Amniotic epithelial cell (primary cell): Measurements from ENCODE around the gene KLF13.

Experiments
- DNase-seq: peaks from one replicate; pipeline ENCODE4 v3.0.0-alpha.2; 2010; ENCODE audit warnings: low read depth

KLF13 gene

DNA sequence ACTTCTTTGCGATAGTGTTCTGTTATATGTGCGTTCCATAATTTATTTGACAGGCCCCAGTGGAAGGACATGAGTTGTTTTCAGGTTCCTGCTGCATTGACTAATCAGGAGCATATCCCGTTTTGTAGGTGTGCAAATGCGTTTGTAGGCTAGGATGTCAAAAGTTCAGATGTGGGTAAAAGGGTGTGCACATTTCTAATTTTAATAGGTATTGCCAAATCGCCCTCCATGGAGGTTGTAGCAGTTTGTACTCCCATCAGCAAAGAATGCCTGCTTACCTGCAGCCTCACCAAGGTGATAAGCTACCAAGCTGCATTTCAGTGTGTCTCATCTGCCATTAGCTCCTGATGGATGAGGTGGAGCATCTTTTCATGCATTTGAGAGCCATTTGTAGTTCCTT lies 36.3 kb downstream of the KLF13 start:
- DNase-seq: no peak

- DNase-seq: no peak
Measured at GRCh38 chr15:31364301-31365031, 37.8 kb downstream of the KLF13 start.

GRCh38 chr15:31365032-31365654 lies 38.5 kb downstream of the KLF13 start:
- no peak for DNase-seq

GRCh38 chr15:31365655-31366127 lies 39.1 kb downstream of the KLF13 start:
- peak; percentile 96 for DNase-seq

DNA sequence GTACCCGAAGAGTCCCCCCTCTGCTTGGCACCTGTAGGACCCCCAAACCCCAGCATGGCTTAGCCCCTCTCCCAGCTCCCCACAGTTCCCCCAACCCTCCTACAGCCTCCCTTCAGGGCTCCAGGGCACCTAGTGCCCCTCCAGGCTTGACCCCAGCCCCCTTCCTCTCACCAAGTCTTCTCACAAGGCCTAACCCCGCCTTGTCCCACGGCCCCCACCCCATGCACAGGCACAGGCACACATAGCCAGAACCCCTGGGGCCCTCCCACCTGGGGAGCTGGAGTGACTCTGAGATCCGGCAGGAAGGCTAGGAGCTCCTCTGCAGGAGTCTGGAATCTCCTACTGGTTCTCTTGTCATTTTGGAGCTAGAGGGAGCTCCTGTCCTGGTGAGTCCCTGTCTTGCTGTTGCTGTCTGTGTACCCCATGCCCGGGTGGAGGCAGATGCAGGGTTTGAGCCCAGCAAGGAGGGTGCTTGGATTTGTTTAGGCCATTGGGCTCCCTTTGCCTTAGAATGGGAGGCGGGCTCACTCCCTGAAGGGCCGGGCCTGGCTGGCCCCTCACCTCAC lies 39.6 kb downstream of the KLF13 start:
- DNase-seq: peak; percentile 49

DNA sequence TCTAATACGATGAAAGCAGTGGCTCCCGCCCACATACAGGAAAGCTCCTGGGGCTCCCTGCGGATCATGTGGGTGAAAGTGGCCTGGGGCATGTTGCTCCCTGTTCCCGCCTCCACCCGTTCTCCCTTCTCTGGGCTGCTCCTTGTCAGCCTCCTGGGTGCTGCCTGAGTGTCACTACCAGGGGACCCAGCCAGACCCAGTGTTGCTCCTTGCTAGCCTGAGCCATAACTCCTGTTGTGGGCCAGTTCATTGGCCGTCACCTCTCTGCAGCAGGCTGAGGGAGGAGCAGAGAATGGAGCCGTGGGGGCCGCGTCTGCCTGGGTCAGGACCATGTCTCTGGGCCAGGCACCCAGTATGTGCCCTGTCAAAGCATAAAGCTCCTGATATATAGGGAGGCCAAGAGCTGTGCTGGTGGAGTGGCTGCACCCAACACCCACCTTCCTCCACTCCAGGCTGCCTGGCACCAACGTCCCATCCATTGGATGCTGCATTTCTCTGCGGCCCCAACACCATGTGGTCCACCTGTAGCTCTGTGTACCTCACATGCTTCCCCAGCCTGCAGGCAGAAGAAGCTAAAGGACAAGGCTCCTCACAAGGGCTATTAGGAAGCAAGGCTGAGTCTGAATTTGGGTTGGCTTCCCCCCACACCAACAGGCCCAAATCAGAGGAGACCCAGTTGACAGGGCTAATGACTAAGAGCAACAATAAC lies 40.5 kb downstream of the KLF13 start:
- no peak for DNase-seq

DNA sequence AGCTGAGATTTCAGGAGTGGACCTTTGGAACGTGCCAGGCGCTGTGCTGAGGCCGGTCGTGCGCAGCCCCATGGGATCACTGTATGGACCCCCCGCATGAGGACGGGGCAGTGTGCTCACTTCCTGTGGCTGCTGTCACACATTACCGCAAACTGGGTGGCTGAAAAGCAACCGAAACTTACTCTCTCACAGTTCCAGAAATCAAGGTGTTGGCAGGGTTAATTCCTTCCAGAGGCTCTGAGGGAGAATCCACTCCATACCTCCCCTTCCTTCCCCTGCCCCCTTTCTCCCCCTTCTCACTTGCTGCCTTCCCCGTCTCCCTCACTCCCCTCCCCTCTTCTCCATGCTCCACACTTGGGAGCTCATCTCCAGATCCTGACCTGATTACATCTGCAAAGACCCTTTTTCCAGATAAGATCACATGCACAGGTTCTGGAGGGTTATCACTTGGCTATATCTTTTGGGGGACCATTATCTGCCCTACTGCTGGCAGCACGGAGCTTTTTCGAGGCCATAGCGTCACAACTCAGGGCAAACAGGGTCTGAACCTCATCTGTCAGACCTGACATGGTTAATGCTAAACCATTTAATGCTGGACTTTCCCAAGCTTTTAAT lies 41.2 kb downstream of the KLF13 start:
- DNase-seq: peak; percentile 34

DNA sequence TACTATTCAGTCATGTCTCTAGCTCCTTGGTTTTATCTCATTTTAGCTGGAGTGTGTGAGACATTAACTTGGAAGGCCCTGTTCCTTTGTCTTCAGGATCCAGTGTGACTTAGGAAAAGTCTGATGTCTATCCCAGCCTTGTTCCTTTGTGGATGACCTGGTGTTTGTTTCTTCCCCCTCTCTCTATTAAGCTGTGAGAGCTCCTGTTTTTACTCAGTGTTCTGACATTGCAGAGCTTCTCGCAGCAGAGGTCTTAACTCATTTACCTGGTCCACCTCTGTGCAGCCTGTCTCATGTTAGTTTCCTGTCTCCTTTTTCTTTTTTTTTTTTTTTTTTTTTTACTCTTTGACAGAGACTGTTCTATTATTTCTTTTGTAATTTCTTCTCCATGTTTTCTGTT lies 43.1 kb downstream of the KLF13 start:
- no peak for DNase-seq

DNA sequence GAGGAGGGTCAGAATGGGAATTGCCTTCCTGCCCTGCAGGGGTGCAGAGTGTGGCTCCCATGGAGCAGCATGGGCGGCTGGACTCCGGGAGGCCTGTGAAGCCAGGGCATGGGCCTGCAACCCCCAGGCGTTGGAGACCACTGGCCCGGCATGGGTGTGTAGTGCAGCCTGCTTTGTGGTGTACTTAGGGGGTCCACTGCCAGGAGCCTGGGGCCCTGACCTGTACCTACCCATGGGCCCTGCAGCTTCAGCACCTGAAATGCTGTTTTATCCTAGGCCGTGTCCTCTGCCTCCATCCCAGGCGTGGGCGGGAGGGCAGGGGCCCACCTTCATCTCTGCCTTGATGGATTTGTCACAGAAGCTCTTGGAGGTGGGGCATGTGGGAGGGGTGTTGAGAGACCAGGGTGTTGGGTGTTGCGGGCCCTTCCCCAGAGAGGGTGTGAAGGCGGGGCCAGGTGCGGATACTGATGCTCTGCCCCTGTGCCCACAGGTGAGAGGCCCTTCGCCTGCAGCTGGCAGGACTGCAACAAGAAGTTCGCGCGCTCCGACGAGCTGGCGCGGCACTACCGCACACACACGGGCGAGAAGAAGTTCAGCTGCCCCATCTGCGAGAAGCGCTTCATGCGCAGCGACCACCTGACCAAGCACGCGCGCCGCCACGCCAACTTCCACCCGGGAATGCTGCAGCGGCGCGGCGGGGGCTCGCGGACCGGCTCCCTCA lies 45.0 kb downstream of the KLF13 start:
- no peak for DNase-seq

GRCh38 chr15:31372635-31373091 lies 46.0 kb downstream of the KLF13 start:
- peak; percentile 79 for DNase-seq

GRCh38 chr15:31373096-31373865 lies 46.6 kb downstream of the KLF13 start:
- no peak for DNase-seq

- no peak for DNase-seq
Measured at GRCh38 chr15:31373970-31374369, 47.3 kb downstream of the KLF13 start.

DNA sequence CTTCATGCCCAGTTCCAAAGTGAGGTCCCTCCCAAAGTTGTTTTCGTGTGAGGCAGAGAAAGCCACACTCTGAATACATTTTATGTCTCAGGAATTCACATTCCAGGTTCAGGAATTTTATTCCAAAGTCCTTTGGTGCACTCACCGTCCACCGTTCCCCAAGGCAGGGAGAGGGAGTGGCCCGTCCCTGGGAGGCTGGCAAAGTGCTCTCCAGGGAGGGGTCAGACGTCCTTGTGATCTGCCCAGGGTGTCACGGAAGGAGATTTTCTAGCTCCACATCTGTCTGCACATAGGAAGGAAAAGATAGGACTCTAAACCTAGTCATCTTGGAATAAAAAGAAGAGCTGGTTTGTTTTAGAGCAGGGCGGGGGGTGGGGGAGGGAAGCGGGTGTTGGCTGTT lies 47.9 kb downstream of the KLF13 start:
- no peak for DNase-seq

DNA sequence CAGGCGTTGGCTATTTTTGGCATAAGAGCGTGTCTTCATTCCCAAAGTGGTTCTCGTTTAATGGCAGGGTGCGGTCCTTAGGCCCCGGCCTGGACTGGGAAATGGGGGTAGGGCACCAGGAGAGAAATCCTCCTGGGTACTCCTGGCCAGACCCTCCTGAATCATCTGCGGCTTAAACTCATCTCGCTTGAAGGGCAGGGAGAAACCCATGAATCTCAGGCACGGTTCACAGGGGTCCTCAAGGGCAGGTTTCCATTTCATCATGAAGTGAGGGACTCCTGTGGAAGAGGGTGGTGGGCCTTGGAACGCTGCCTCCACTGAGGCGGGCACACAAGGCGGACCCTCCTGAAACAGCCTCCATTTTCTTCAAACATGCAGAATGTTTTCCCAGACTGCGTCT lies 48.4 kb downstream of the KLF13 start:
- no peak for DNase-seq

GRCh38 chr15:31375772-31376171 lies 49.1 kb downstream of the KLF13 start:
- no peak for DNase-seq

DNA sequence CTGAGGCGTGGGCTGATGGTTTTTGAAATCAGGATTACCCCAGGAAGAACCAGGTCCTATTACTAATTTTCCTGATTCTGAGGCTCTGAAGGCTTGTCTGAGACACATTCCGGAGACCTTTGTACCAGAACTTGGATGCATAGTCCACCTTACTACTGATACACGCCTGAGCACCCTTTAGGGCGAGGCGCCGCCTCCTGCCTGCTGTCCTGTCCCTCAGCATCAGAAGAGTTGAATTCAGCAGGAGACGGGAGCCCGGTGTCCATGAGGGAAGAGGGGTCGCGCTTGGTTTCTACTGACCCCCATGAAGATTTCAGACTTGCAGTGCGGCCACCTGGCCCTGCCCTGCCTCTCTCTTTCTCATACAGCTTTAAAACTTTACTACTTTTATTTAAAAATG lies 49.9 kb downstream of the KLF13 start:
- DNase-seq: no peak

- no peak for DNase-seq
Measured at GRCh38 chr15:31377030-31377429, 50.4 kb downstream of the KLF13 start.

GRCh38 chr15:31378363-31378903 lies 51.8 kb downstream of the KLF13 start:
- no peak for DNase-seq

- DNase-seq: no peak
Measured at GRCh38 chr15:31379042-31379441, 52.4 kb downstream of the KLF13 start.

DNA sequence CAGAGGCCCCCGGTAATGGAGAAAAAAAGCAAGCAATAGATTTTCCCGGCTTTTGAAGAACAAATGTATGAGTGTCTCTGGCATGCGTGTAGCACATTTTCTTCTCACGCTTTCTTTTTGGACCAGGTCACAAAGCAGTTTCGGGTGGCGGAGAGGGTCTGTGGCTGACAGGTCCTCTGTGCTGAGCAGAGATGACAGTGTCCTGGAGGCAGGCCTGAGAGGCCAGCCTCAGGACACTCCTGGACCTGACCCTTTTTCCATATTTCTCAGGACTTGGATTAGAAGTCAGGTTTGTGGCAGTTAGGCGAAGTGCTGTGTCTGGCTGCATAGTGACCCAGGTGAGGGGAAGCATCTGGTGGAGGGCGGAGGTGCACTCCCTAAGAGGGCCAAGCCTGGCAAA lies 52.9 kb downstream of the KLF13 start:
- DNase-seq: no peak
